Measurements from ENCODE around the gene LY86. TPM values are rescaled to one million over a fixed set of nuclear protein-coding genes. Genes with fewer than 3 reads are reported as not detected.

Gene LY86
- total and polyA plus RNA-seq, 9 of the 15 experiments (the other 6 are each of a cell fraction or from before 2014, with no cell fraction given) = 0.08 to 0.20 TPM; not detected in 7

- no TSS peak for BruUV-seq (replicated peaks)
- in situ Hi-C loops (cut with MboI) = no loop called here
- CTCF ChIA-PET (ENCODE audit: low intra/inter-chr PET ratio) = interaction anchor here (1.2 kb wide), 1 partner anchor 1058 kb away, joined by 4 read pairs; no protein-coding TSS in a partner anchor
- no peak for DNase-seq (ENCODE audit: extremely low read depth in 1 of 4, low spot score in 3 of 4)
- H3K4me1 ChIP-seq (replicated peaks in 1 of 2; ENCODE audit: control insufficient read depth in 2 of 2, insufficient read depth in 2 of 2, low read length in 2 of 2) = peaks cover 0 to 3% of the 10 kb centered on the region in 2 experiments; a peak in 1 of 5 replicates
- no peak overlapping the region for H3K9ac ChIP-seq (ENCODE audit: insufficient read depth in 1 of 2, low read depth in 2 of 2, low read length in 2 of 2)
- H3K79me2 ChIP-seq (ENCODE audit: control insufficient read depth, insufficient read depth, low read length) = no peaks in the 10 kb centered on the region
- H3K4me2 ChIP-seq (ENCODE audit: insufficient read depth, low read length) = no peak overlapping the region
- H3K9me1 ChIP-seq (ENCODE audit: control insufficient read depth, insufficient read depth, low read length) = no peaks in the 10 kb centered on the region
- H4K20me1 ChIP-seq (replicated peaks; ENCODE audit: control insufficient read depth, insufficient read depth, low read length) = no peaks in the 10 kb centered on the region
- WGBS (ENCODE audit: insufficient coverage, low coverage, missing lambda C conversion rate) = 4% methylated on average over 4 of the region's 4 CpGs
- no peak for ATAC-seq
- no peaks in the 10 kb centered on the region for H3K36me3 ChIP-seq (ENCODE audit: control insufficient read depth, insufficient read depth, low read length)
- H3K4me3 ChIP-seq = no peak overlapping the region
- POLR2A ChIA-PET = interaction anchor here (0.6 to 1.4 kb wide), 3 partner anchors 9 to 12 kb away, joined by 3 to 5 read pairs (median 4); no protein-coding TSS in a partner anchor
- intact Hi-C loops (cut with micrococcal nuclease) = loop anchor here (1.0 to 10.0 kb wide), 4 partner anchors 90 to 700 kb away; no protein-coding TSS in a partner anchor
- no peak for FAIRE-seq
- H3K27ac ChIP-seq (ENCODE audit: extremely low read depth, low read depth, low read length) = no peak overlapping the region
- TF ChIP-seq ATF4 (CRISPR knock-in tag; IDR thresholded peaks at IDR 0.05) (no peak), NCOA2 (IDR thresholded peaks at IDR 0.05; ENCODE audit: partially characterized antibody in 2 of 2) (no peak), CUX1 (CRISPR knock-in tag; IDR thresholded peaks at IDR 0.05) (peak; percentile 100), NR2C2 (CRISPR knock-in tag; IDR thresholded peaks at IDR 0.05) (no peak), NR2C2 (tag; IDR thresholded peaks at IDR 0.05) (no peak), ZNF445 (CRISPR knock-in tag; IDR thresholded peaks at IDR 0.05; ENCODE audit: low read depth) (no peak)
- no peaks in the 10 kb centered on the region for H3K9me3 ChIP-seq (replicated peaks; ENCODE audit: control insufficient read depth, insufficient read depth, low read depth, low read length)
- H2AFZ ChIP-seq (ENCODE audit: low read depth, low read length) = no peak overlapping the region
- peaks cover 3 to 31% of the 10 kb centered on the region in 2 experiments; a peak in 4 of 5 replicates for H3K27me3 ChIP-seq (ENCODE audit: control insufficient read depth in 2 of 2, insufficient read depth in 2 of 2, low read length in 2 of 2)
Observed at GRCh38 chr6:6557504-6557839, 31.0 kb upstream of the LY86 start.
